GM12878 (cell line): ENCODE data around the gene SIRT2. TPM values are rescaled to one million over a fixed set of nuclear protein-coding genes. Genes with fewer than 3 reads are reported as not detected.

Experiments
- ATAC-seq: fragments of 200-7000 bp; cut with Tn5 transposase; 3 replicates; pipeline ENCODE4 v1.9.1; 2020; ENCODE audit warnings: mild to moderate bottlenecking, moderate library complexity
- BruUV-seq: library from RNA; stranded (reverse); fragments of 400-500 nt; replicated peaks from 2 replicates; lab custom pipeline; 2021; lab: Mats Ljungman, UMichigan
- CTCF ChIA-PET: fragments of 300-600 bp; sonication (Branson Sonifier 250); formaldehyde crosslinking; extraction: SDS; loops from one replicate; lab custom pipeline; 2021; ENCODE audit warnings: inconsistent platforms; lab: Yijun Ruan, JAX
- POLR2A ChIA-PET: fragments of 350-600 bp; formaldehyde crosslinking; extraction: SDS; loops from one replicate; lab custom pipeline; 2021; ENCODE audit warnings: inconsistent platforms; lab: Charles Lee
- RAD21 ChIA-PET: fragments of 300-600 bp; sonication (Branson Sonifier 250); formaldehyde crosslinking; loops from one replicate; lab custom pipeline; 2023; ENCODE audit warnings: antibody characterized with exemption; ENCODE audit not compliant: unreplicated experiment; lab: Charles Lee
- SMC1A ChIA-PET: fragments of 300-600 bp; sonication (Branson Sonifier 250); formaldehyde crosslinking; loops from one replicate; lab custom pipeline; 2023; ENCODE audit not compliant: unreplicated experiment, uncharacterized antibody; lab: Charles Lee
- DNase-seq: peaks from one replicate; pipeline ENCODE4 v3.0.0-alpha.2; 2011; ENCODE audit warnings: low read depth, low spot score
- FAIRE-seq: peaks from 3 replicates; lab custom pipeline; 2011; peaks lifted over from hg19 to GRCh38; lab: Jason Lieb, UNC
- H2AFZ ChIP-seq: 2 replicates; pipeline ENCODE4 v1.6.0; 2011; ENCODE audit warnings: low read depth, low read length, control low read depth; ENCODE audit not compliant: control insufficient read depth
- H3K27ac ChIP-seq: 2 replicates; pipeline ENCODE4 v1.5.1; 2011; ENCODE audit warnings: control low read depth; ENCODE audit not compliant: control insufficient read depth, insufficient read depth
- H3K27me3 ChIP-seq, 2 experiments: replicated peaks in 1 of 2; 2 replicates each; pipeline versions ENCODE4 v1.6.0 to v1.6.1; 2011; ENCODE audit warnings: low read length in 1 of 2; ENCODE audit not compliant: control insufficient read depth in 2 of 2, insufficient read depth in 2 of 2
- H3K36me3 ChIP-seq, 2 experiments: 2 replicates each; pipeline ENCODE4 v1.5.1; 2011; ENCODE audit warnings: low read length in 1 of 2; ENCODE audit not compliant: control insufficient read depth in 2 of 2, insufficient read depth in 2 of 2
- H3K4me1 ChIP-seq: 2 replicates; pipeline ENCODE4 v1.6.1; 2011; ENCODE audit warnings: mild to moderate bottlenecking, low read length, moderate library complexity, mixed read lengths; ENCODE audit not compliant: control insufficient read depth, insufficient read depth
- H3K4me2 ChIP-seq: 2 replicates; pipeline ENCODE4 v1.6.0; 2011; ENCODE audit warnings: control low read depth; ENCODE audit not compliant: control insufficient read depth, insufficient read depth
- H3K4me3 ChIP-seq: fragments of 200-600 bp; sonication (generic); 2 replicates; pipeline ENCODE4 v1.5.1; 2016
- H3K79me2 ChIP-seq: 2 replicates; pipeline ENCODE4 v1.6.0; 2011; ENCODE audit warnings: low read length; ENCODE audit not compliant: control insufficient read depth, insufficient read depth
- H3K9ac ChIP-seq: 2 replicates; pipeline ENCODE4 v1.8.0; 2011; ENCODE audit warnings: low read length, control low read depth, mixed read lengths; ENCODE audit not compliant: control insufficient read depth, insufficient read depth
- H3K9me3 ChIP-seq: replicated peaks from 3 replicates; pipeline ENCODE4 v1.5.1; 2011; ENCODE audit warnings: mild to moderate bottlenecking, low read length; ENCODE audit not compliant: control insufficient read depth, insufficient read depth
- H4K20me1 ChIP-seq: 2 replicates; pipeline ENCODE4 v1.6.0; 2011; ENCODE audit not compliant: control insufficient read depth, insufficient read depth
- BCL11A ChIP-seq: IDR thresholded peaks from 2 replicates; pipeline ENCODE4 v1.6.1; 2011; ENCODE audit warnings: low read depth, low read length
- BCLAF1 ChIP-seq: fragments of 450-650 bp; IDR thresholded peaks from 2 replicates; pipeline ENCODE4 v1.6.1; 2017; ENCODE audit warnings: antibody characterized with exemption, mild to moderate bottlenecking, moderate library complexity
- CHD1 ChIP-seq: IDR thresholded peaks from 2 replicates; pipeline ENCODE4 v1.6.1; 2012; ENCODE audit warnings: low read depth, low read length, improper control_type of control experiment
- DPF2 ChIP-seq: fragments of 450-650 bp; IDR thresholded peaks from 2 replicates; pipeline ENCODE4 v1.6.1; 2017; ENCODE audit warnings: mild to moderate bottlenecking
- NR2F1 ChIP-seq: fragments of 450-650 bp; conservative IDR thresholded peaks from 2 replicates; pipeline ENCODE4 v1.6.1; 2017; ENCODE audit warnings: mild to moderate bottlenecking
- POLR2AphosphoS5 ChIP-seq: IDR thresholded peaks from 2 replicates; pipeline ENCODE4 v1.6.1; 2011; ENCODE audit warnings: mild to moderate bottlenecking, low read length, inconsistent platforms
- TCF3 ChIP-seq: IDR thresholded peaks from 2 replicates; pipeline ENCODE4 v1.6.1; 2012; ENCODE audit warnings: low read depth, mild to moderate bottlenecking, low read length, borderline replicate concordance; ENCODE audit not compliant: insufficient read depth
- ZBED1 ChIP-seq: IDR thresholded peaks from 2 replicates; pipeline ENCODE4 v1.6.1; 2016; ENCODE audit warnings: borderline replicate concordance
- ZNF274 ChIP-seq: IDR thresholded peaks from one replicate; pipeline ENCODE4 v1.8.0; 2011; ENCODE audit not compliant: insufficient read length, insufficient read depth
- ZNF384 ChIP-seq: IDR thresholded peaks from 2 replicates; pipeline ENCODE4 v1.6.1; 2012; ENCODE audit warnings: low read depth, mild to moderate bottlenecking, low read length, improper control_type of control experiment, borderline replicate concordance
- WGBS: methylation state at CpG from one replicate; pipeline ENCODE4 v1.1.6; 2016; ENCODE audit warnings: low lambda C conversion rate; ENCODE audit not compliant: insufficient replicate concordance, insufficient coverage; ENCODE audit errors: missing lambda C conversion rate; 5-methylcytosine and 5-hydroxymethylcytosine counted together
- in situ Hi-C: fragments of 300-500 bp; cut with MboI; formaldehyde crosslinking; loops from 9 replicates; pipeline ENCODE4 v1.14.3; 2018; ENCODE audit warnings: mixed read lengths
- intact Hi-C: fragments of 100-400 bp; cut with micrococcal nuclease; formaldehyde crosslinking; loops from one replicate; pipeline ENCODE4 v1.14.2; 2022; ENCODE audit not compliant: unreplicated experiment
- polyA plus RNA-seq, 11 experiments: library from polyadenylated mRNA; depleted of rRNA in 4 of 11; unstranded in 6 of 11; stranded (reverse) in 5 of 11; fragments of >200 nt; fragmentation: Nextera tagmentation in 4 of 11; fragmentation: Illumina TruSeq in 1 of 11; extraction: Ambion mirVana in 4 of 11; extraction: Trizol in 1 of 11; gene quantifications; 1 replicate in 1 of 11; 2 replicates in 10 of 11; pipeline versions ENCODE4 v1.2.1 to v1.2.3, GENCODE V29; 2011 to 2016; ENCODE audit warnings: inconsistent platforms in 2 of 11, missing spikeins in 2 of 11, low read depth in 1 of 11
- total RNA-seq, 4 experiments: library from RNA; depleted of rRNA in 3 of 4; stranded (reverse); fragments of >200 nt in 3 of 4; fragmentation: Illumina TruSeq in 1 of 4; extraction: Trizol in 1 of 4; gene quantifications; 2 replicates each; pipeline versions ENCODE4 v1.2.1 to v1.2.3, GENCODE V29; 2013 to 2021
- TF ChIP-seq, protein P1 (sequence below): fragments of 450-650 bp; formaldehyde crosslinking; IDR thresholded peaks from 2 replicates; pipeline ENCODE4 v1.5.0; 2022; ENCODE audit warnings: mild to moderate bottlenecking, missing genetic modification characterization

Gene SIRT2
- total and polyA plus RNA-seq, 10 of the 15 experiments (the other 5 are each of a cell fraction or from before 2014, with no cell fraction given) = 1.4 to 38.7 (median 24.1) TPM

DNA sequence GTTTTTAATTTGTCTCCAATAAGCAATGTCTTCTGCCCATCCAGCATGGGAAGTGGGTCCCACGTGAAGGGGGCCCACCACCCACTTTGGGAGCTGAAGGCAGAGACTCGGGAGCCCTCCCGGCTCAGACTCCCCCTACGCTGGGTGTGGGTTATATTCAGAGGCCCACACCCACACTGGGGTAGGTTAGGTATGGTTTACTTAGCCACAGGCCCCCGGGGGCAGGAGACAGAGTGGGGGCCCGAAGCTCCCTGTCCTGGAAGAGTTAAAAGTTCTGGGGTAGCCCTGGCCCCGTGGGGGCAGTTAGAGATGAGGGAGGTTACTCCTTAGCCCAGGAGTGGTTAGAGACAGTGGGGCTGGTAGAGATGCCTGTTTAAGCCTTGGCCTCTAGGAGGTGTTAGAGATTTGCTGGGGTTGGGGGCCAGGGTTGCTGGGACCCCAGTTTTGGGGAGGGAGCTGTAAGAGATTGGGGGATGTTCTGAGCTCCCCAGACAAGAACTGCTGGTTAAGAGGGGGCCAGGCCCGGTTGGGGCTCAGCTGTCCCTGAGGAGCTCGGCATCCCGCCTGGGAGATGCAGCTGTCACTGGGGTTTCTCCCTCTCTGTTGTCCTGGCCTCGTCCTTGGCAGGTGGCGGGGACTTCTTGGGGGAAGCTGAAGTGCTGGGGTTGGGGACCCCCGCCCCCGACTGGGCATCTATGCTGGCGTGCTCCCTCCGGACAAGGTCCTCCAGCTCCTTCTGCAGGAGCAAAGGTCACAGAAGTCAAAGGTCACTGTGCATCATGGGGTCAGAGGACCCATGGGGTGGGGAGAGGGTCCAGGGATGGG, 20.6 kb downstream of the SIRT2 start (continued):
- TF ChIP-seq NR2F1 = peak; percentile 64
- TF ChIP-seq, all 136 proteins: peak for 4

- peak within 1 kb of the TSS; percentile 90 for H2AFZ ChIP-seq
- in situ Hi-C loops = no loop called here
- WGBS = 3% methylated on average over 9 of the region's 11 CpGs
- peaks cover 7% of the 10 kb centered on the region for H3K4me1 ChIP-seq
- no peaks in the 10 kb centered on the region; the same call in none of the 2 replicates for H3K79me2 ChIP-seq
- ChIA-PET POLR2A (interaction anchor here (0.8 to 3.0 kb wide), 14 partner anchors 8 to 371 kb away, joined by 3 to 12 read pairs (median 5); partner anchors contain the start of genes ECH1, HNRNPL, NFKBIB and SIRT2), RAD21 (interaction anchor here (0.7 to 2.1 kb wide), 15 partner anchors 9 to 363 kb away, joined by 3 to 8 read pairs (median 4); partner anchors contain the start of genes ECH1, MAP4K1, MRPS12 and NFKBIB), CTCF (interaction anchor here (0.6 to 4.8 kb wide), 11 partner anchors 9 to 475 kb away, joined by 3 to 62 read pairs (median 4); partner anchors contain the start of genes FAM98C, HNRNPL, MRPS12 and SARS2), SMC1A (interaction anchor here (0.6 to 1.9 kb wide), 12 partner anchors 8 to 365 kb away, joined by 3 to 9 read pairs (median 4); partner anchors contain the start of gene NFKBIB)
- intact Hi-C loops = loop anchor here (2.0 kb wide), 1 partner anchor 21 kb away; the partner anchor contains the start of genes NFKBIB and SIRT2
- DNase-seq = no peak
- H3K27me3 ChIP-seq = no peaks in the 10 kb centered on the region
- H3K4me2 ChIP-seq = peak within 1 kb of the TSS; percentile 92
- peaks cover 0 to 4% of the 10 kb centered on the region in 2 experiments; a peak in 1 of 4 replicates for H3K36me3 ChIP-seq
- peak; percentile 94 for FAIRE-seq
- no peaks in the 10 kb centered on the region for H4K20me1 ChIP-seq
- ATAC-seq = peak; percentile 97
- BruUV-seq = no TSS peak
- peak within 1 kb of the TSS; percentile 73 for H3K4me3 ChIP-seq
- H3K27ac ChIP-seq = peak within 1 kb of the TSS; percentile 95
- peak within 1 kb of the TSS; percentile 83 for H3K9ac ChIP-seq
- no peaks in the 10 kb centered on the region for H3K9me3 ChIP-seq
- TF ChIP-seq BCL11A (no peak), TCF3 (no peak), ZBED1 (no peak), ZNF384 (no peak), ZNF274 (no peak), POLR2AphosphoS5 (peak; percentile 68), BCLAF1 (no peak), DPF2 (peak; percentile 25; the same call in 1 of the 2 replicates), CHD1 (no peak)
- TF ChIP-seq, protein P1, sequence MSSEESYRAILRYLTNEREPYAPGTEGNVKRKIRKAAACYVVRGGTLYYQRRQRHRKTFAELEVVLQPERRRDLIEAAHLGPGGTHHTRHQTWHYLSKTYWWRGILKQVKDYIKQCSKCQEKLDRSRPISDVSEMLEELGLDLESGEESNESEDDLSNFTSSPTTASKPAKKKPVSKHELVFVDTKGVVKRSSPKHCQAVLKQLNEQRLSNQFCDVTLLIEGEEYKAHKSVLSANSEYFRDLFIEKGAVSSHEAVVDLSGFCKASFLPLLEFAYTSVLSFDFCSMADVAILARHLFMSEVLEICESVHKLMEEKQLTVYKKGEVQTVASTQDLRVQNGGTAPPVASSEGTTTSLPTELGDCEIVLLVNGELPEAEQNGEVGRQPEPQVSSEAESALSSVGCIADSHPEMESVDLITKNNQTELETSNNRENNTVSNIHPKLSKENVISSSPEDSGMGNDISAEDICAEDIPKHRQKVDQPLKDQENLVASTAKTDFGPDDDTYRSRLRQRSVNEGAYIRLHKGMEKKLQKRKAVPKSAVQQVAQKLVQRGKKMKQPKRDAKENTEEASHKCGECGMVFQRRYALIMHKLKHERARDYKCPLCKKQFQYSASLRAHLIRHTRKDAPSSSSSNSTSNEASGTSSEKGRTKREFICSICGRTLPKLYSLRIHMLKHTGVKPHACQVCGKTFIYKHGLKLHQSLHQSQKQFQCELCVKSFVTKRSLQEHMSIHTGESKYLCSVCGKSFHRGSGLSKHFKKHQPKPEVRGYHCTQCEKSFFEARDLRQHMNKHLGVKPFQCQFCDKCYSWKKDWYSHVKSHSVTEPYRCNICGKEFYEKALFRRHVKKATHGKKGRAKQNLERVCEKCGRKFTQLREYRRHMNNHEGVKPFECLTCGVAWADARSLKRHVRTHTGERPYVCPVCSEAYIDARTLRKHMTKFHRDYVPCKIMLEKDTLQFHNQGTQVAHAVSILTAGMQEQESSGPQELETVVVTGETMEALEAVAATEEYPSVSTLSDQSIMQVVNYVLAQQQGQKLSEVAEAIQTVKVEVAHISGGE (CRISPR knock-in tag) = no peak
Measured at GRCh38 chr19:38877781-38878574, 21.4 kb downstream of the SIRT2 start, which contains the start of gene RINL. TSS of gene RINL (minus strand) at chr19:38878275. CDS start at chr19:38876742, 1,533 bp downstream.
